GM04504 (cell line): Measurements from ENCODE around the gene PIGN.
A peak's percentile ranks its signal among the peaks of the same experiment; 100 is the strongest.

Experiments
- DNase-seq: peaks from one replicate; pipeline ENCODE4 v3.0.0-alpha.2; 2012; ENCODE audit warnings: low read depth

PIGN gene

GRCh38 chr18:62109676-62110075, 77.2 kb downstream of the PIGN start:
- DNase-seq = no peak

- no peak for DNase-seq
These were observed 79.0 kb downstream of the PIGN start for GRCh38 chr18:62107881-62108280.

DNA sequence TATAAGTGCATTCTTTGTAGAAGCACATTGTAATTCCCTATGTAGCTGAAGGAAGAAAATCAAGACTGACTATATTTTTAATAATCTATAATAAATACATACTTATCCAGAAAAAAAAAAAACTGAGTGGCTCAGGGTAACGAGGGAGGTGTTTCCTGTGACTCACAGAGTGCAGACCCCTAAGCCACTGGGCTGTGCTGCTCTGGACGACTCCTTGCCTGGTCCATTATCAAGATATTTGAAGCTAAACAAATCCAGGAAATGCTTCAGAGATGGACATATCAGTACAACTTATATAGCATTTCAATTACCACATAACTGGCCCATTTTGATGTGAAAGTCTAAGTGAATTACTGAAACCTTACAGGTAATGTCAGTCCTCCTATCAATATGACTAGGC, 80.6 kb downstream of the PIGN start:
- DNase-seq = no peak

DNA sequence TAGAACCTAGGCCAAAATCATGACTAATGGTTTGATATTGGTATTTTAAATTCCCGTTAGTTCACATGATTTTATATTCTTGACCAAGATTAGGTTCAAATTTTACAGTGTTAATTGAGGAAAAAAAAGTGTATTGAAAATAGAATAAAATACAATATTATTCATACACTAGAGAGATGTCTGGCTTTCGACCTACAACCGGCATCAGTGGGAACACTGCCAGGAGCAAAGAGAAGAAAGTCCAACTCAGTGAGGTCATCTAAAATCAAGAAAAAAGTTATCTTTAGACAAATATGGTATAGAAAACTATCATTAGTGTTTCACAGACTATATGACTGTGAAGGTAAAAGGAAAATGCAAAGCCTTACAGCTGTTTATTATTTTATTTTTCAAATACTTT, 81.5 kb downstream of the PIGN start:
- DNase-seq = no peak

GRCh38 chr18:62102221-62102620, 84.6 kb downstream of the PIGN start:
- DNase-seq = no peak

GRCh38 chr18:62101321-62101721, 85.5 kb downstream of the PIGN start:
- DNase-seq = no peak

DNA sequence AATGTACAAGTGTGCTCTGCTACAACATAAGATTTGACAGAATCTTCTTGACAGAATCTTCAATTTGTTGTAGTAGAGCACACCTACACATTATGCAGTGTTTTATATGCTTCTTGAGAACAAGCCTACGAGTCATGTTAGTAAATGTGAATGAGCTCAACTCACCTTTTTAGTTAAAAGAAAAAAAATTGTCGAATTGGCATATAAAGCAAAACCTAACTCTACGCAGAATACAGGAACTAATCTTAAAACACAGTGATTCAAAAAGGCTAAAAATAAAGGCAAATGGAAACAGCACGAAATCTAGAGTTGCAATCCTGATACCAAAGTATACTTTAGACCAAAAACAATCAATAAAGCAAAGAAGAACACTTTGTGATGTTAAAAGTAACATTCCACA, 87.9 kb downstream of the PIGN start:
- no peak for DNase-seq

GRCh38 chr18:62097698-62098097, 89.2 kb downstream of the PIGN start:
- DNase-seq = no peak

DNA sequence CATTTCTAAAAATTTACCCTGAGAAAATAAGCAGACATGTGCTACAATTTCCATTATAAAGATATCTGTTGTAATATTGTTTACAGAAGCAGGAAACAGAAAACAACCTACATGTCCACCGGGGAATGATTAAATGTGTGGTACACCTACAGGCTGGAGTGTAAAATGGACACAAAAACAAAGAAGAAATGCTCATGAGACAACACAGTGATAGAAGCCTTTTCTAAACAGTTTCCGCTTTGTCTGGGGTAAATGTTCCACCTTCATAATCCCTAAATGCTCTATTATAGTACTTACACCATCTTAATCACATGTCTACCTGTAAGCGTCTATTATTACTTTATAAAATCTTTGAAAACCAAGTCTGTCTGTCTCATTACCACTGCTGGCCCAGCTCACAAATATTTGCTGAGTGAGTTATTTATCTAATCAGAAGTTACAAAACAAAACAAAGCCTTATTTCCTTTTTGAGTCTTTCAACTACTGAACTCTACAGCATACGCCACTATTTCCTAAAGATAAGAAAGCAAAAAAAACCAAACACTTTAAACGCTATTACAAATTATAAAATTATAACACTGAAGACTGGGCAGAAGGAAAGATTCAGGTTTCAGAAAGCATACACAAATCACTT, 95.3 kb downstream of the PIGN start:
- DNase-seq = no peak

GRCh38 chr18:62089174-62089573, 97.7 kb downstream of the PIGN start:
- no peak for DNase-seq

- DNase-seq = peak; percentile 13
These were observed 98.7 kb downstream of the PIGN start for GRCh38 chr18:62088156-62088555.

DNA sequence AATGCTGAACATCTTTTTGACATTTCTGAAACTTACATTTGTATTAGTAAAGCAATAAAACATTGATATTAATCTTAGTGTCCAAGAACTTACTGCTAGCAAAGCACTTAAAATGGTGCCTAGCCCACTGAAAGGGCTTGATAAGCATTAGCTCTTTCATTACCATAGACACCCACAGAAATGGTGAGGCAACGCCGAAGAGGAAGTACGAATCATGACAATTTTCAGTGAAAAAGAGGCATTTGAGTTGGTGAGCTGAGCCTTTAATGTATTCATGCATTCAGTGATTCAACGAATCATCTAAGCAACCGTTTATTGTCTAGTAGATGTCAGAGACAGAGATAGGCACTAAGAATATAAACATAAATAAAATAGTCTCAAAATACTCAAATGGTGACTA, 101.1 kb downstream of the PIGN start:
- no peak for DNase-seq

GRCh38 chr18:62081761-62082294, 105.0 kb downstream of the PIGN start:
- no peak for DNase-seq

- DNase-seq = no peak
These were observed 105.6 kb downstream of the PIGN start for GRCh38 chr18:62081248-62081647.

GRCh38 chr18:62080172-62080900, 106.5 kb downstream of the PIGN start:
- no peak for DNase-seq

DNA sequence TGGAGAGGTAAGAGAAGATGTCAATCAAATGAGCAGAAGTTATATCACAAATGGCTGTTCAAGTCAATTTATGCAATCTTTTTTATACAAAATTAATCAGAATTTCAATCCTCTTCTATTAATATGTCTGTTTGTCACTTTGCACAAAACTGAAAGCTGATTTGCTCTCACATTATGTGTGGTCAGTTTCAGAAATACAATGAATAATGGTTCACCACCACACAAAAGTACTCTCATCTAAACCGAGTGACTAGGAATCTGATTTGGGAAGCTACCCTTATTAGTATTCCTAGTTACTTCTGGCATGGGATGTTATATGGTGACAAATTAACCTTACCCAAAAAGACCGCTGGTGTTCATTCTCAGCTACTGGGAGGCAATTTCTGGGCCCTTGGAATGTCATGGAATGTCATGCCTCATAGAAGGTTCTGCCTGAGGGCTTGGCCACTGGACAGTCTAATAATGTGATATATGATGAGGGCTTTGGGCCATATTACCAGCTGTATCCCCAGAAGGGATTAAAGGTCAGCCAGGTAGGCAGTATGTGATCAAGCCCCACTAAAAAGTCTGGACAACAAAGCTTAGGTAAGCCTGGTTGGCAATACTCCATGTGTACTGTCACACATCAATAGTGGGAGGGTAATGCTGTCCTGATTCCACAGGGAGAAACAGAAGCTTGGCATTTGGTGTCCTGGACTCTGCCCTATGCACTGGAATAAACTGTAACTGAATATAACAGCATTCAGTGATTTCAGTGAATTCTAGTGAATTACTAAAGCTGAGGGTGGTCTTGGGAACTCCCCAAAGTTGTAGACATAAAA, 113.2 kb downstream of the PIGN start:
- no peak for DNase-seq

- no peak for DNase-seq
These were observed 114.5 kb downstream of the PIGN start for GRCh38 chr18:62072370-62072769.

GRCh38 chr18:62071071-62071470, 115.8 kb downstream of the PIGN start:
- DNase-seq = no peak

GRCh38 chr18:62070302-62070701, 116.6 kb downstream of the PIGN start:
- DNase-seq = no peak

DNA sequence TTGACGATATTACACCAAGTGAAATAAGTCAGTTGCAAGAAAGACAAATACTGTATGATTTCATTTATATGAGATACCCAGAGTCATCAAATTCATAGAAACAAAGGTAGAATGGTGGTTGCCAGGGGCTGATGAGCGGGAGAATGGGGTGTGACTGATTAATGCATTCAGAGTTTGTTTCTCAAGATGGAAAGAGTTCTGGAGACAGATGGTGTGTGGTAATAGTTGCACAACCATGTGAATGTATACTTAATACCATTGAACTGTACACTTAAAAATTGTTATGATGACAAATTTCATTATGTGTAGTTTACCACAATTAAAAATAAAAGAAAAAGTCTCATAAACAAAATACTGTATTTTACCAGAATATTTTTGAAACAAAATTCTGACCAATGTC, 117.3 kb downstream of the PIGN start:
- DNase-seq = no peak

GRCh38 chr18:62066102-62066818, 120.6 kb downstream of the PIGN start:
- DNase-seq = no peak

GRCh38 chr18:62064361-62064760, 122.5 kb downstream of the PIGN start:
- DNase-seq = no peak
